WTC11 (cell line): ENCODE measurements around the gene ZER1. TPM values are rescaled to one million over a fixed set of nuclear protein-coding genes. Genes with fewer than 3 reads are reported as not detected.

Experiments
- AR ChIP-seq: fragments of 250-450 bp; sonication (Bioruptor Pico); IDR thresholded peaks from 2 replicates; pipeline ENCODE4 v1.9.0; 2021; ENCODE audit warnings: mild to moderate bottlenecking
- CBFB ChIP-seq: sonication (generic); formaldehyde crosslinking; IDR thresholded peaks from 2 replicates; pipeline ENCODE4 v1.8.1; 2022; ENCODE audit warnings: mild to moderate bottlenecking, low read depth, missing genetic modification reagents
- EMX1 ChIP-seq: fragments of 250-450 bp; sonication (Bioruptor Pico); IDR thresholded peaks from 2 replicates; pipeline ENCODE4 v1.8.0; 2021; ENCODE audit warnings: mild to moderate bottlenecking
- FOXK1 ChIP-seq: sonication (generic); formaldehyde crosslinking; IDR thresholded peaks from 2 replicates; pipeline ENCODE4 v1.8.0; 2022; ENCODE audit warnings: mild to moderate bottlenecking, moderate library complexity, missing genetic modification reagents
- HMGA2 ChIP-seq: fragments of 250-450 bp; sonication (Bioruptor Pico); IDR thresholded peaks from 2 replicates; pipeline ENCODE4 v1.4.0; 2021; ENCODE audit warnings: mild to moderate bottlenecking, moderate library complexity
- JAZF1 ChIP-seq: fragments of 250-450 bp; sonication (Bioruptor Pico); IDR thresholded peaks from 2 replicates; pipeline ENCODE4 v1.9.0; 2021; ENCODE audit warnings: moderate library complexity, mild to moderate bottlenecking, inconsistent platforms
- NFATC4 ChIP-seq: fragments of 250-450 bp; sonication (Bioruptor Pico); IDR thresholded peaks from 2 replicates; pipeline ENCODE4 v1.9.0; 2021; ENCODE audit warnings: mild to moderate bottlenecking
- NR1H2 ChIP-seq: sonication (generic); formaldehyde crosslinking; IDR thresholded peaks from 2 replicates; pipeline ENCODE4 v1.9.0; 2021; ENCODE audit warnings: mild to moderate bottlenecking, moderate library complexity, missing genetic modification reagents
- SP1 ChIP-seq: sonication (generic); formaldehyde crosslinking; conservative IDR thresholded peaks from 2 replicates; pipeline ENCODE4 v1.8.1; 2022; ENCODE audit warnings: missing genetic modification reagents
- TEAD1 ChIP-seq: sonication (generic); formaldehyde crosslinking; IDR thresholded peaks from 2 replicates; pipeline ENCODE4 v1.8.0; 2022; ENCODE audit warnings: mild to moderate bottlenecking, missing genetic modification reagents
- ZBTB43 ChIP-seq: sonication (generic); formaldehyde crosslinking; IDR thresholded peaks from 2 replicates; pipeline ENCODE4 v1.8.1; 2023; ENCODE audit warnings: mild to moderate bottlenecking, missing genetic modification reagents
- ZNF121 ChIP-seq: sonication (generic); formaldehyde crosslinking; IDR thresholded peaks from 2 replicates; pipeline ENCODE4 v1.8.0; 2023; ENCODE audit warnings: missing genetic modification reagents
- ZNF138 ChIP-seq: sonication (generic); formaldehyde crosslinking; conservative IDR thresholded peaks from 2 replicates; pipeline ENCODE4 v1.8.1; 2022; ENCODE audit warnings: mild to moderate bottlenecking, moderate library complexity, missing genetic modification reagents
- ZNF219 ChIP-seq: sonication (generic); formaldehyde crosslinking; IDR thresholded peaks from 2 replicates; pipeline ENCODE4 v1.8.0; 2023; ENCODE audit warnings: missing genetic modification reagents, mild to moderate bottlenecking, borderline replicate concordance
- ZNF263 ChIP-seq: sonication (generic); formaldehyde crosslinking; IDR thresholded peaks from 2 replicates; pipeline ENCODE4 v1.8.1; 2022; ENCODE audit warnings: low read depth, mild to moderate bottlenecking, moderate library complexity, missing genetic modification reagents
- ZNF416 ChIP-seq: fragments of 250-450 bp; sonication (Bioruptor Pico); IDR thresholded peaks from 2 replicates; pipeline ENCODE4 v1.9.0; 2021; ENCODE audit warnings: mild to moderate bottlenecking, inconsistent platforms
- ZNF512 ChIP-seq: sonication (generic); formaldehyde crosslinking; IDR thresholded peaks from 2 replicates; pipeline ENCODE4 v1.8.1; 2022; ENCODE audit warnings: missing genetic modification reagents, borderline replicate concordance
- total RNA-seq: library from RNA; stranded (reverse); gene quantifications from 3 replicates; pipeline ENCODE4 v1.2.3, GENCODE V29; 2021
- TF ChIP-seq, protein P1 (sequence below): fragments of 250-450 bp; sonication (Bioruptor Pico); IDR thresholded peaks from 2 replicates; pipeline ENCODE4 v1.9.0; 2021; ENCODE audit warnings: moderate library complexity, mild to moderate bottlenecking, inconsistent platforms, borderline replicate concordance
- TF ChIP-seq, protein P2 (sequence below): sonication (generic); formaldehyde crosslinking; IDR thresholded peaks from 2 replicates; pipeline ENCODE4 v1.8.0; 2023; ENCODE audit warnings: missing genetic modification reagents, mild to moderate bottlenecking, borderline replicate concordance
- TF ChIP-seq, protein P3 (sequence below): sonication (generic); formaldehyde crosslinking; IDR thresholded peaks from 2 replicates; pipeline ENCODE4 v1.8.0; 2022; ENCODE audit warnings: missing genetic modification reagents
- TF ChIP-seq, protein P4 (sequence below): sonication (generic); formaldehyde crosslinking; IDR thresholded peaks from 2 replicates; pipeline ENCODE4 v1.8.0; 2022; ENCODE audit warnings: mild to moderate bottlenecking, missing genetic modification reagents
- TF ChIP-seq, protein P5 (sequence below): sonication (generic); formaldehyde crosslinking; IDR thresholded peaks from 2 replicates; pipeline ENCODE4 v1.8.1; 2023; ENCODE audit warnings: mild to moderate bottlenecking, moderate library complexity, missing genetic modification reagents

The ZER1 gene
- total RNA-seq, 1 experiment from 2014 or later = 23.8 TPM

DNA sequence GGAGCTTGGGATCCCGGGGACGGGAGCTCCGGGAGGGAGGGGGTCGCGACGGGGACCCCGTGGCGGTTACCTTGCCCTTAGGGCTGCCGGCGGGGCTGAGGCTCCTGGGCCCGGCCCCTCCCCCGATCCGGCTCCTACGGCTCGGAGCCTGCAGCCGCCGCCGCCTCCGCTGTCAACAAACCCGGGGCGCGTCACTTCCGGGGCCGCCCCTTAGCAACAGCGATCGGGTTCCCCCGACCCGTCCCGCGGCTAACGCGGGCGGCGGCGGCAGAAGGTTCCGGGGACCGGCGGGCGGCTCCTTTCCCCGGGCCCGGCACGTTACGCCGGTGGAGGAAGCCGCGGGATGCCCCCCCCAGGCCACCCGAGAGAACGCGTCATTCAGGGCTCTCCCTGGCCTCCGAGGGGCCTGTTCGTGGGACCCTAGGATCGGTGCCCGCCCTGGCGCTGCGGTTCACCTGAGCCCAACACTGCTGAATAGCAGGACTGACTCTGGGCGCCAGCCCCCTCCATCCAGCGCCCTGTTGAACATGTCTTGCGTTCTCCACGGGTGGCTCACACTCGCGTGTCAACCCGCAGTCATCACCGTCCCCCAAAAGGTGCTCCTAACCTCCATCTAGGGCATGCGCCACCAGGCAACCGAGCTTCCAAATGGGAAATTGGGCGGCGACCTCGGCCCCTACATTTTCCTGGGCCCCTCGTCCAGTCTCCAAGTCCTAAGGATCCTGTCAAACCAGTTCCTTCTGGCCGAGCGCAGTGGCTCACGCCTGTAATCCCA, at the start of gene ZER1 (continued):
- TF ChIP-seq AR (CRISPR knock-in tag) (no peak), EMX1 (CRISPR knock-in tag) (no peak), TEAD1 (CRISPR knock-in tag) (no peak), JAZF1 (CRISPR knock-in tag) (no peak), ZNF512 (no peak), ZNF138 (CRISPR knock-in tag) (no peak), NR1H2 (CRISPR knock-in tag) (no peak), ZBTB43 (CRISPR knock-in tag) (peak; percentile 84), ZNF263 (CRISPR knock-in tag) (no peak), ZNF121 (CRISPR knock-in tag) (no peak), NFATC4 (no peak), ZNF219 (no peak), SP1 (CRISPR knock-in tag) (peak; percentile 98), HMGA2 (CRISPR knock-in tag) (no peak), CBFB (CRISPR knock-in tag) (no peak; the same call in 1 of the 2 replicates), ZNF416 (CRISPR knock-in tag) (peak; percentile 71), FOXK1 (CRISPR knock-in tag) (peak; percentile 99)
- TF ChIP-seq, protein P1, sequence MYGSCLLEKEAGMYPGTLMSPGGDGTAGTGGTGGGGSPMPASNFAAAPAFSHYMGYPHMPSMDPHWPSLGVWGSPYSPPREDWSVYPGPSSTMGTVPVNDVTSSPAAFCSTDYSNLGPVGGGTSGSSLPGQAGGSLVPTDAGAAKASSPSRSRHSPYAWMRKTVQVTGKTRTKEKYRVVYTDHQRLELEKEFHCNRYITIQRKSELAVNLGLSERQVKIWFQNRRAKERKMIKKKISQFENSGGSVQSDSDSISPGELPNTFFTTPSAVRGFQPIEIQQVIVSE = no peak
- TF ChIP-seq, protein P2, sequence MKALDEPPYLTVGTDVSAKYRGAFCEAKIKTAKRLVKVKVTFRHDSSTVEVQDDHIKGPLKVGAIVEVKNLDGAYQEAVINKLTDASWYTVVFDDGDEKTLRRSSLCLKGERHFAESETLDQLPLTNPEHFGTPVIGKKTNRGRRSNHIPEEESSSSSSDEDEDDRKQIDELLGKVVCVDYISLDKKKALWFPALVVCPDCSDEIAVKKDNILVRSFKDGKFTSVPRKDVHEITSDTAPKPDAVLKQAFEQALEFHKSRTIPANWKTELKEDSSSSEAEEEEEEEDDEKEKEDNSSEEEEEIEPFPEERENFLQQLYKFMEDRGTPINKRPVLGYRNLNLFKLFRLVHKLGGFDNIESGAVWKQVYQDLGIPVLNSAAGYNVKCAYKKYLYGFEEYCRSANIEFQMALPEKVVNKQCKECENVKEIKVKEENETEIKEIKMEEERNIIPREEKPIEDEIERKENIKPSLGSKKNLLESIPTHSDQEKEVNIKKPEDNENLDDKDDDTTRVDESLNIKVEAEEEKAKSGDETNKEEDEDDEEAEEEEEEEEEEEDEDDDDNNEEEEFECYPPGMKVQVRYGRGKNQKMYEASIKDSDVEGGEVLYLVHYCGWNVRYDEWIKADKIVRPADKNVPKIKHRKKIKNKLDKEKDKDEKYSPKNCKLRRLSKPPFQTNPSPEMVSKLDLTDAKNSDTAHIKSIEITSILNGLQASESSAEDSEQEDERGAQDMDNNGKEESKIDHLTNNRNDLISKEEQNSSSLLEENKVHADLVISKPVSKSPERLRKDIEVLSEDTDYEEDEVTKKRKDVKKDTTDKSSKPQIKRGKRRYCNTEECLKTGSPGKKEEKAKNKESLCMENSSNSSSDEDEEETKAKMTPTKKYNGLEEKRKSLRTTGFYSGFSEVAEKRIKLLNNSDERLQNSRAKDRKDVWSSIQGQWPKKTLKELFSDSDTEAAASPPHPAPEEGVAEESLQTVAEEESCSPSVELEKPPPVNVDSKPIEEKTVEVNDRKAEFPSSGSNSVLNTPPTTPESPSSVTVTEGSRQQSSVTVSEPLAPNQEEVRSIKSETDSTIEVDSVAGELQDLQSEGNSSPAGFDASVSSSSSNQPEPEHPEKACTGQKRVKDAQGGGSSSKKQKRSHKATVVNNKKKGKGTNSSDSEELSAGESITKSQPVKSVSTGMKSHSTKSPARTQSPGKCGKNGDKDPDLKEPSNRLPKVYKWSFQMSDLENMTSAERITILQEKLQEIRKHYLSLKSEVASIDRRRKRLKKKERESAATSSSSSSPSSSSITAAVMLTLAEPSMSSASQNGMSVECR (CRISPR knock-in tag) = no peak; the same call in 1 of the 2 replicates
- TF ChIP-seq, protein P3, sequence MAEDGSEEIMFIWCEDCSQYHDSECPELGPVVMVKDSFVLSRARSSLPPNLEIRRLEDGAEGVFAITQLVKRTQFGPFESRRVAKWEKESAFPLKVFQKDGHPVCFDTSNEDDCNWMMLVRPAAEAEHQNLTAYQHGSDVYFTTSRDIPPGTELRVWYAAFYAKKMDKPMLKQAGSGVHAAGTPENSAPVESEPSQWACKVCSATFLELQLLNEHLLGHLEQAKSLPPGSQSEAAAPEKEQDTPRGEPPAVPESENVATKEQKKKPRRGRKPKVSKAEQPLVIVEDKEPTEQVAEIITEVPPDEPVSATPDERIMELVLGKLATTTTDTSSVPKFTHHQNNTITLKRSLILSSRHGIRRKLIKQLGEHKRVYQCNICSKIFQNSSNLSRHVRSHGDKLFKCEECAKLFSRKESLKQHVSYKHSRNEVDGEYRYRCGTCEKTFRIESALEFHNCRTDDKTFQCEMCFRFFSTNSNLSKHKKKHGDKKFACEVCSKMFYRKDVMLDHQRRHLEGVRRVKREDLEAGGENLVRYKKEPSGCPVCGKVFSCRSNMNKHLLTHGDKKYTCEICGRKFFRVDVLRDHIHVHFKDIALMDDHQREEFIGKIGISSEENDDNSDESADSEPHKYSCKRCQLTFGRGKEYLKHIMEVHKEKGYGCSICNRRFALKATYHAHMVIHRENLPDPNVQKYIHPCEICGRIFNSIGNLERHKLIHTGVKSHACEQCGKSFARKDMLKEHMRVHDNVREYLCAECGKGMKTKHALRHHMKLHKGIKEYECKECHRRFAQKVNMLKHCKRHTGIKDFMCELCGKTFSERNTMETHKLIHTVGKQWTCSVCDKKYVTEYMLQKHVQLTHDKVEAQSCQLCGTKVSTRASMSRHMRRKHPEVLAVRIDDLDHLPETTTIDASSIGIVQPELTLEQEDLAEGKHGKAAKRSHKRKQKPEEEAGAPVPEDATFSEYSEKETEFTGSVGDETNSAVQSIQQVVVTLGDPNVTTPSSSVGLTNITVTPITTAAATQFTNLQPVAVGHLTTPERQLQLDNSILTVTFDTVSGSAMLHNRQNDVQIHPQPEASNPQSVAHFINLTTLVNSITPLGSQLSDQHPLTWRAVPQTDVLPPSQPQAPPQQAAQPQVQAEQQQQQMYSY (CRISPR knock-in tag) = no peak
- TF ChIP-seq, protein P4, sequence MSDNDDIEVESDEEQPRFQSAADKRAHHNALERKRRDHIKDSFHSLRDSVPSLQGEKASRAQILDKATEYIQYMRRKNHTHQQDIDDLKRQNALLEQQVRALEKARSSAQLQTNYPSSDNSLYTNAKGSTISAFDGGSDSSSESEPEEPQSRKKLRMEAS (CRISPR knock-in tag) = no peak; the same call in 1 of the 2 replicates
- TF ChIP-seq, protein P5, sequence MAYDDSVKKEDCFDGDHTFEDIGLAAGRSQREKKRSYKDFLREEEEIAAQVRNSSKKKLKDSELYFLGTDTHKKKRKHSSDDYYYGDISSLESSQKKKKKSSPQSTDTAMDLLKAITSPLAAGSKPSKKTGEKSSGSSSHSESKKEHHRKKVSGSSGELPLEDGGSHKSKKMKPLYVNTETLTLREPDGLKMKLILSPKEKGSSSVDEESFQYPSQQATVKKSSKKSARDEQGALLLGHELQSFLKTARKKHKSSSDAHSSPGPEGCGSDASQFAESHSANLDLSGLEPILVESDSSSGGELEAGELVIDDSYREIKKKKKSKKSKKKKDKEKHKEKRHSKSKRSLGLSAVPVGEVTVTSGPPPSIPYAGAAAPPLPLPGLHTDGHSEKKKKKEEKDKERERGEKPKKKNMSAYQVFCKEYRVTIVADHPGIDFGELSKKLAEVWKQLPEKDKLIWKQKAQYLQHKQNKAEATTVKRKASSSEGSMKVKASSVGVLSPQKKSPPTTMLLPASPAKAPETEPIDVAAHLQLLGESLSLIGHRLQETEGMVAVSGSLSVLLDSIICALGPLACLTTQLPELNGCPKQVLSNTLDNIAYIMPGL (CRISPR knock-in tag) = peak; percentile 56; the same call in 1 of the 2 replicates
